Activated CD4-positive, CD25-positive, alpha-beta regulatory T cell treated with anti-CD3 and anti-CD28 coated beads, Interleukin-2, amount 50 U/mL, for 24 hours (primary cell): ENCODE results near the gene MED16.
"Not testable (repeated sequence)": the region's sequence is repeated elsewhere in the genome, so short reads cannot be mapped to it uniquely, and the experiment has no call there.

Source experiments
- ATAC-seq, 2 donors: fragments of 150-1000 bp; cut with Tn5 transposase; one replicate each; pipeline ENCODE4 v1.10.0; 2021; ENCODE audit warnings: mild to moderate bottlenecking in 1 of 2, moderate library complexity in 1 of 2

Gene MED16

GRCh38 chr19:911197-912033 lies 18.4 kb upstream of the MED16 start:
- no peak for ATAC-seq

- ATAC-seq: no peak
Measured at GRCh38 chr19:907183-907853, 14.3 kb upstream of the MED16 start.

- ATAC-seq: no peak
Measured at GRCh38 chr19:906480-906879, 13.5 kb upstream of the MED16 start.

- no peak for ATAC-seq
Measured at GRCh38 chr19:904545-904944, 11.6 kb upstream of the MED16 start.

- ATAC-seq: no peak
Measured at GRCh38 chr19:903266-903797, 10.3 kb upstream of the MED16 start.

GRCh38 chr19:902446-903226 lies 9.6 kb upstream of the MED16 start:
- no peak for ATAC-seq

GRCh38 chr19:902093-902370 lies 9.0 kb upstream of the MED16 start:
- ATAC-seq: no peak

- ATAC-seq: no peak
Measured at GRCh38 chr19:901216-902092, 8.5 kb upstream of the MED16 start.

GRCh38 chr19:900302-901111 lies 7.5 kb upstream of the MED16 start:
- ATAC-seq: peak; percentile 11 to 28

GRCh38 chr19:900043-900301 lies 7.0 kb upstream of the MED16 start:
- peak in 1 of 2 donors; percentile 8 for ATAC-seq

- no peak for ATAC-seq
Measured at GRCh38 chr19:899336-900042, 6.5 kb upstream of the MED16 start.

GRCh38 chr19:898663-899062 lies 5.7 kb upstream of the MED16 start:
- no peak for ATAC-seq

GRCh38 chr19:897442-898039 lies 4.6 kb upstream of the MED16 start:
- no peak for ATAC-seq

GRCh38 chr19:896999-897398 lies 4.0 kb upstream of the MED16 start:
- no peak for ATAC-seq

- ATAC-seq: no peak
Measured at GRCh38 chr19:896434-896833, 3.4 kb upstream of the MED16 start.

GRCh38 chr19:892243-892893 lies 619 bp downstream of the MED16 start:
- ATAC-seq: no peak

GRCh38 chr19:891421-892200 lies 1.4 kb downstream of the MED16 start:
- not testable (repeated sequence) for ATAC-seq

GRCh38 chr19:890831-891230 lies 2.2 kb downstream of the MED16 start:
- no peak for ATAC-seq

GRCh38 chr19:889662-890295 lies 3.2 kb downstream of the MED16 start:
- no peak for ATAC-seq
